NCI-H1048 (cell line): ENCODE measurements around the gene SF3B5.
A peak's percentile ranks its signal among the peaks of the same experiment; 100 is the strongest.
"Not testable (repeated sequence)": the region's sequence is repeated elsewhere in the genome, so short reads cannot be mapped to it uniquely, and the experiment has no call there.

Experiments used
- DNase-seq: peaks from one replicate; lab custom pipeline; 2025; lab: John Stamatoyannopoulos, UW

The SF3B5 gene

GRCh38 chr6:144063744-144064401 lies 31.5 kb downstream of the SF3B5 start:
- DNase-seq = peak; percentile 26

- DNase-seq = no peak
These were observed 32.1 kb downstream of the SF3B5 start for GRCh38 chr6:144063246-144063743.

GRCh38 chr6:144062786-144063185 lies 32.6 kb downstream of the SF3B5 start:
- DNase-seq = no peak

GRCh38 chr6:144059139-144059538 lies 36.2 kb downstream of the SF3B5 start:
- DNase-seq = no peak

- no peak for DNase-seq
These were observed 40.0 kb downstream of the SF3B5 start for GRCh38 chr6:144055121-144055931.

GRCh38 chr6:144053601-144054000 lies 41.8 kb downstream of the SF3B5 start:
- DNase-seq = no peak

GRCh38 chr6:144052488-144052887 lies 42.9 kb downstream of the SF3B5 start:
- no peak for DNase-seq

GRCh38 chr6:144049386-144049785 lies 46.0 kb downstream of the SF3B5 start:
- DNase-seq = no peak

GRCh38 chr6:144047688-144048087 lies 47.7 kb downstream of the SF3B5 start:
- no peak for DNase-seq

- DNase-seq = not testable (repeated sequence)
These were observed 48.7 kb downstream of the SF3B5 start for GRCh38 chr6:144046672-144047071.

GRCh38 chr6:144044989-144045388 lies 50.4 kb downstream of the SF3B5 start:
- not testable (repeated sequence) for DNase-seq
